HepG2 (cell line): ENCODE results near the gene CD8A.

Experiments
- HNRNPH1 ChIP-seq: fragments of 200-400 bp; formaldehyde crosslinking; optimal IDR thresholded peaks from 2 replicates; pipeline ENCODE3; 2017; ENCODE audit warnings: mild to moderate bottlenecking, low read depth, low read length
- PBX3 ChIP-seq: sonication (generic); formaldehyde crosslinking; IDR thresholded peaks from 2 replicates; pipeline ENCODE4 v1.8.1; 2023; ENCODE audit warnings: missing genetic modification reagents, inconsistent platforms, borderline replicate concordance
- POLR2AphosphoS5 ChIP-seq: IDR thresholded peaks from 2 replicates; pipeline ENCODE4 v1.6.1; 2012; ENCODE audit warnings: low read depth, low read length
- ZNF644 ChIP-seq: IDR thresholded peaks from 2 replicates; pipeline ENCODE4 v1.6.1; 2016; ENCODE audit warnings: low read depth
- TF ChIP-seq, protein P1 (sequence below): sonication (generic); formaldehyde crosslinking; IDR thresholded peaks from 2 replicates; pipeline ENCODE4 v1.4.0; 2020; ENCODE audit warnings: missing genetic modification reagents, borderline replicate concordance
- TF ChIP-seq, protein P2 (sequence below): fragments of 450-650 bp; IDR thresholded peaks from 2 replicates; pipeline ENCODE4 v1.6.1; 2016
- TF ChIP-seq, protein P3 (sequence below): sonication (generic); formaldehyde crosslinking; IDR thresholded peaks from 2 replicates; pipeline ENCODE4 v1.4.0; 2020; ENCODE audit warnings: mild to moderate bottlenecking, missing genetic modification reagents

DNA sequence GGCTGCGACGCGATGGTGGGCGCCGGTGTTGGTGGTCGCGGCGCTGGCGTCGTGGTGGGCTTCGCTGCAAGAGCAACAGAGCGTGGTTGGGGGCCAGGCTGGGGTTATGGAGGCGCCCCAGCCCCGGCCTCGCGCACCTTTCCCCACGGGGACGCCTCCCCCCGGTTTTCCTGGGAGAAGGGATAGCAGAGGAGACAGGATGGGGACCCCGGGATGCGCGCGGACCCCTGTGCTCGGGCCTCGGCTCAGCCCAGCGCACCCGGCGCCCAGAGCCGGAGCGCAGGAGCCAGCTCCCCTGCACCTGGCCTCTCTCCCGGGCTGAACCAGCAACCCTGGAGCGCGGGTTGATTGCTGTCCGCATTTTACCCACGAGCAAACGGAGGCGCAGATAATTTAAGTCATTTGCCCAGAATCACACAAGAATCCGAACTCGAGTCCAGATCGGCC is 1.0 kb downstream of the CD8A start:
- TF ChIP-seq, protein P1, sequence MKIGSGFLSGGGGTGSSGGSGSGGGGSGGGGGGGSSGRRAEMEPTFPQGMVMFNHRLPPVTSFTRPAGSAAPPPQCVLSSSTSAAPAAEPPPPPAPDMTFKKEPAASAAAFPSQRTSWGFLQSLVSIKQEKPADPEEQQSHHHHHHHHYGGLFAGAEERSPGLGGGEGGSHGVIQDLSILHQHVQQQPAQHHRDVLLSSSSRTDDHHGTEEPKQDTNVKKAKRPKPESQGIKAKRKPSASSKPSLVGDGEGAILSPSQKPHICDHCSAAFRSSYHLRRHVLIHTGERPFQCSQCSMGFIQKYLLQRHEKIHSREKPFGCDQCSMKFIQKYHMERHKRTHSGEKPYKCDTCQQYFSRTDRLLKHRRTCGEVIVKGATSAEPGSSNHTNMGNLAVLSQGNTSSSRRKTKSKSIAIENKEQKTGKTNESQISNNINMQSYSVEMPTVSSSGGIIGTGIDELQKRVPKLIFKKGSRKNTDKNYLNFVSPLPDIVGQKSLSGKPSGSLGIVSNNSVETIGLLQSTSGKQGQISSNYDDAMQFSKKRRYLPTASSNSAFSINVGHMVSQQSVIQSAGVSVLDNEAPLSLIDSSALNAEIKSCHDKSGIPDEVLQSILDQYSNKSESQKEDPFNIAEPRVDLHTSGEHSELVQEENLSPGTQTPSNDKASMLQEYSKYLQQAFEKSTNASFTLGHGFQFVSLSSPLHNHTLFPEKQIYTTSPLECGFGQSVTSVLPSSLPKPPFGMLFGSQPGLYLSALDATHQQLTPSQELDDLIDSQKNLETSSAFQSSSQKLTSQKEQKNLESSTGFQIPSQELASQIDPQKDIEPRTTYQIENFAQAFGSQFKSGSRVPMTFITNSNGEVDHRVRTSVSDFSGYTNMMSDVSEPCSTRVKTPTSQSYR: no peak
- TF ChIP-seq PBX3 (no peak), POLR2AphosphoS5 (no peak), HNRNPH1 (no peak), ZNF644 (CRISPR knock-in tag) (no peak)
- TF ChIP-seq, protein P2, sequence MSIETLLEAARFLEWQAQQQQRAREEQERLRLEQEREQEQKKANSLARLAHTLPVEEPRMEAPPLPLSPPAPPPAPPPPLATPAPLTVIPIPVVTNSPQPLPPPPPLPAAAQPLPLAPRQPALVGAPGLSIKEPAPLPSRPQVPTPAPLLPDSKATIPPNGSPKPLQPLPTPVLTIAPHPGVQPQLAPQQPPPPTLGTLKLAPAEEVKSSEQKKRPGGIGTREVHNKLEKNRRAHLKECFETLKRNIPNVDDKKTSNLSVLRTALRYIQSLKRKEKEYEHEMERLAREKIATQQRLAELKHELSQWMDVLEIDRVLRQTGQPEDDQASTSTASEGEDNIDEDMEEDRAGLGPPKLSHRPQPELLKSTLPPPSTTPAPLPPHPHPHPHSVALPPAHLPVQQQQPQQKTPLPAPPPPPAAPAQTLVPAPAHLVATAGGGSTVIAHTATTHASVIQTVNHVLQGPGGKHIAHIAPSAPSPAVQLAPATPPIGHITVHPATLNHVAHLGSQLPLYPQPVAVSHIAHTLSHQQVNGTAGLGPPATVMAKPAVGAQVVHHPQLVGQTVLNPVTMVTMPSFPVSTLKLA: no peak
- TF ChIP-seq, protein P3, sequence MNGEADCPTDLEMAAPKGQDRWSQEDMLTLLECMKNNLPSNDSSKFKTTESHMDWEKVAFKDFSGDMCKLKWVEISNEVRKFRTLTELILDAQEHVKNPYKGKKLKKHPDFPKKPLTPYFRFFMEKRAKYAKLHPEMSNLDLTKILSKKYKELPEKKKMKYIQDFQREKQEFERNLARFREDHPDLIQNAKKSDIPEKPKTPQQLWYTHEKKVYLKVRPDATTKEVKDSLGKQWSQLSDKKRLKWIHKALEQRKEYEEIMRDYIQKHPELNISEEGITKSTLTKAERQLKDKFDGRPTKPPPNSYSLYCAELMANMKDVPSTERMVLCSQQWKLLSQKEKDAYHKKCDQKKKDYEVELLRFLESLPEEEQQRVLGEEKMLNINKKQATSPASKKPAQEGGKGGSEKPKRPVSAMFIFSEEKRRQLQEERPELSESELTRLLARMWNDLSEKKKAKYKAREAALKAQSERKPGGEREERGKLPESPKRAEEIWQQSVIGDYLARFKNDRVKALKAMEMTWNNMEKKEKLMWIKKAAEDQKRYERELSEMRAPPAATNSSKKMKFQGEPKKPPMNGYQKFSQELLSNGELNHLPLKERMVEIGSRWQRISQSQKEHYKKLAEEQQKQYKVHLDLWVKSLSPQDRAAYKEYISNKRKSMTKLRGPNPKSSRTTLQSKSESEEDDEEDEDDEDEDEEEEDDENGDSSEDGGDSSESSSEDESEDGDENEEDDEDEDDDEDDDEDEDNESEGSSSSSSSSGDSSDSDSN (CRISPR knock-in tag): no peak
